SU-DHL-6 (cell line): ENCODE results near the gene FOXN3.
"Not testable (repeated sequence)": the region's sequence is repeated elsewhere in the genome, so short reads cannot be mapped to it uniquely, and the experiment has no call there.

Experiments
- H2AFZ ChIP-seq: fragments of 200-600 bp; sonication (generic); 2 replicates; pipeline ENCODE4 v1.6.1; 2014; ENCODE audit warnings: low read depth, mild to moderate bottlenecking, moderate library complexity, mixed read lengths, antibody characterized with exemption, low read length; ENCODE audit not compliant: severe bottlenecking
- H3F3A ChIP-seq: fragments of 200-600 bp; shearing (Covaris generic); 2 replicates; pipeline ENCODE4 v1.6.0; 2016; ENCODE audit warnings: antibody characterized with exemption, mild to moderate bottlenecking; ENCODE audit not compliant: insufficient read depth
- H3K27ac ChIP-seq: fragments of 200-600 bp; sonication (generic); 2 replicates; pipeline ENCODE4 v1.5.1; 2016; ENCODE audit warnings: low read depth, mild to moderate bottlenecking, low read length, moderate library complexity, mixed read lengths
- H3K27me3 ChIP-seq: fragments of 200-600 bp; sonication (generic), shearing (Covaris generic); 2 replicates; pipeline ENCODE4 v1.6.0; 2014; ENCODE audit warnings: mild to moderate bottlenecking, low read length
- H3K36me3 ChIP-seq: fragments of 200-600 bp; sonication (generic); 2 replicates; pipeline ENCODE4 v1.6.1; 2014; ENCODE audit warnings: mild to moderate bottlenecking, low read length, mixed read lengths
- H3K4me2 ChIP-seq: fragments of 300-600, 200-600 bp; shearing (Covaris generic), sonication (generic); 2 replicates; pipeline ENCODE4 v1.6.0; 2014; ENCODE audit warnings: low read length, low read depth, mild to moderate bottlenecking; ENCODE audit not compliant: poor library complexity, severe bottlenecking
- H3K4me3 ChIP-seq: fragments of 200-600 bp; sonication (generic); 2 replicates; pipeline ENCODE4 v1.5.1; 2014; ENCODE audit warnings: antibody characterized with exemption, low read length, mild to moderate bottlenecking, mixed read lengths; ENCODE audit not compliant: insufficient read depth, poor library complexity, severe bottlenecking
- H3K79me2 ChIP-seq: fragments of 200-600 bp; sonication (generic); 2 replicates; pipeline ENCODE4 v1.6.1; 2014; ENCODE audit warnings: mild to moderate bottlenecking, low read length, moderate library complexity; ENCODE audit not compliant: insufficient read depth
- H3K9ac ChIP-seq: fragments of 200-600 bp; sonication (generic); 2 replicates; pipeline ENCODE4 v1.7.0; 2014; ENCODE audit warnings: mild to moderate bottlenecking, low read length
- H3K9me2 ChIP-seq: fragments of 200-600 bp; sonication (generic); replicated peaks from 2 replicates; pipeline ENCODE4 v1.6.1; 2014; ENCODE audit warnings: low read length; ENCODE audit not compliant: insufficient read depth
- H3K9me3 ChIP-seq: fragments of 200-600 bp; sonication (generic); 2 replicates; pipeline ENCODE4 v1.6.1; 2014; ENCODE audit warnings: low read length, mixed read lengths; ENCODE audit not compliant: insufficient read depth
- H4K20me1 ChIP-seq: fragments of 200-600 bp; sonication (generic); 2 replicates; pipeline ENCODE4 v1.6.1; 2014; ENCODE audit warnings: low read depth, mild to moderate bottlenecking, antibody characterized with exemption, low read length, moderate library complexity, mixed read lengths
- CTCF ChIP-seq: fragments of 200-600 bp; sonication (generic); IDR thresholded peaks from one replicate; pipeline ENCODE4 v1.5.1; 2017; ENCODE audit warnings: antibody characterized with exemption, mild to moderate bottlenecking, low read length, moderate library complexity; ENCODE audit not compliant: insufficient read depth, poor library complexity, severe bottlenecking
- EZH2phosphoT487 ChIP-seq: fragments of 200-600 bp; sonication (generic), shearing (Covaris generic); conservative IDR thresholded peaks from 2 replicates; pipeline ENCODE4 v1.6.1; 2018; ENCODE audit warnings: mild to moderate bottlenecking, antibody characterized with exemption, low read length, moderate library complexity, mixed read lengths

Gene FOXN3

GRCh38 chr14:89252887-89253532, 164.0 kb downstream of the FOXN3 start:
- Histone ChIP-seq H3K9me2 (no peaks in the 10 kb centered on the region), H2AFZ (no peak overlapping the region), H3K9me3 (0 out of 2 replicates have a peak, but pooled peaks cover 5% of the 10 kb centered on the region), H3K27me3 (no peaks in the 10 kb centered on the region), H3K79me2 (peaks cover 53% of the 10 kb centered on the region), H3K9ac (no peak overlapping the region), H3K36me3 (peaks cover 8% of the 10 kb centered on the region), H4K20me1 (no peaks in the 10 kb centered on the region), H3F3A (no peaks in the 10 kb centered on the region), H3K27ac (no peak overlapping the region), H3K4me3 (no peak overlapping the region), H3K4me2 (no peak overlapping the region)
- TF ChIP-seq EZH2phosphoT487 (no peak), CTCF (no peak)

GRCh38 chr14:89251061-89251460, 166.0 kb downstream of the FOXN3 start:
- Histone ChIP-seq H3K9ac (no peak overlapping the region), H4K20me1 (no peaks in the 10 kb centered on the region), H3K27ac (no peak overlapping the region), H3K36me3 (peaks cover 8% of the 10 kb centered on the region), H3K4me2 (no peak overlapping the region), H3K79me2 (peaks cover 36% of the 10 kb centered on the region), H3K9me2 (no peaks in the 10 kb centered on the region), H3K4me3 (no peak overlapping the region), H3K27me3 (no peaks in the 10 kb centered on the region), H3K9me3 (0 out of 2 replicates have a peak, but pooled peaks cover 5% of the 10 kb centered on the region), H2AFZ (no peak overlapping the region), H3F3A (no peaks in the 10 kb centered on the region)
- TF ChIP-seq EZH2phosphoT487 (no peak), CTCF (no peak)

- not testable (repeated sequence) for H3K9me3 ChIP-seq, H3K9ac ChIP-seq, H3K9me2 ChIP-seq, H4K20me1 ChIP-seq, H3F3A ChIP-seq, H3K27ac ChIP-seq, H3K4me2 ChIP-seq, H3K27me3 ChIP-seq, H3K4me3 ChIP-seq, H2AFZ ChIP-seq, H3K36me3 ChIP-seq
- H3K79me2 ChIP-seq: peaks cover 31% of the 10 kb centered on the region
Observed at GRCh38 chr14:89250655-89250975, 166.4 kb downstream of the FOXN3 start.

- H2AFZ ChIP-seq: no peak overlapping the region
- H3K27ac ChIP-seq: no peak overlapping the region
- 0 out of 2 replicates have a peak, but pooled peaks cover 5% of the 10 kb centered on the region for H3K9me3 ChIP-seq
- no peak overlapping the region for H3K4me2 ChIP-seq
- H3K9me2 ChIP-seq: no peaks in the 10 kb centered on the region
- peaks cover 8% of the 10 kb centered on the region for H3K36me3 ChIP-seq
- H4K20me1 ChIP-seq: no peaks in the 10 kb centered on the region
- H3K27me3 ChIP-seq: no peaks in the 10 kb centered on the region
- H3K4me3 ChIP-seq: no peak overlapping the region
- no peak for TF ChIP-seq EZH2phosphoT487
- TF ChIP-seq CTCF: no peak
- H3K9ac ChIP-seq: no peak overlapping the region
- peaks cover 27% of the 10 kb centered on the region for H3K79me2 ChIP-seq
- H3F3A ChIP-seq: no peaks in the 10 kb centered on the region
Observed at GRCh38 chr14:89249972-89250654, 166.9 kb downstream of the FOXN3 start.
